ENCODE measurements around the gene CDHR1. TPM values are rescaled to one million over a fixed set of nuclear protein-coding genes. Genes with fewer than 3 reads are reported as not detected.

The CDHR1 gene
- total and polyA plus RNA-seq, 10 of the 15 experiments (the other 5 are each of a cell fraction or from before 2014, with no cell fraction given), result 0.17 to 3.0 (median 0.34) TPM

DNA sequence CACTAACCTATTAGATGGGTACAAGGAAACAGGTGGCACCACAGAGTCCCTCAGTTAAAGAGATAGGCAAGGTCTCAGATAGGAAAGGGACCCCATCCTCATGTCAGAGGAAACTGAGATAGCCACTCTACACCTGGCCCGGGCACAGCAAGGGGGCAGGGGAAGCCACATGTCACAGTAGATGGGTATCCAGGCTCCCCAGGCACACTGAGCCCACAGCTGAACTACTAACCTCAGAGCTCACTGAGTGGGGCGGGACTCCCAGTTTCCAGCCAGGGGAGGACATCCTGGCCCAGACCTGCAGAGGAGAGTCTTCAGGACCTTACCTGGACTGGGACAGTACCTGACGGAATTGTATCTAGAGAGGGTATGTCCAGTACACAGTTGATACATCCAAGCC, 3.7 kb upstream of the CDHR1 start:
- POLR2A ChIA-PET, result no interaction called here
- CTCF ChIA-PET, result interaction anchor here (1.1 to 28.3 kb wide), 2 partner anchors 14 to 32 kb away, joined by 3 to 788 read pairs; no protein-coding TSS in a partner anchor
- no peak overlapping the region for H3K4me3 ChIP-seq
- in situ Hi-C loops (cut with MboI), result no loop called here
- no peak overlapping the region for H2AFZ ChIP-seq (ENCODE audit: control insufficient read depth, low read depth, low read length)
- H3K36me3 ChIP-seq (ENCODE audit: control insufficient read depth in 2 of 2, insufficient read depth in 2 of 2, low read length in 1 of 2), result no peaks in the 10 kb centered on the region
- peaks cover 3% of the 10 kb centered on the region for H3K4me1 ChIP-seq (ENCODE audit: control insufficient read depth, insufficient read depth, low read length)
- peaks cover under 1% of the 10 kb centered on the region for H4K20me1 ChIP-seq (ENCODE audit: control insufficient read depth, insufficient read depth)
- H3K9me3 ChIP-seq (replicated peaks; ENCODE audit: control insufficient read depth, insufficient read depth, low read length), result no peaks in the 10 kb centered on the region
- H3K27ac ChIP-seq (ENCODE audit: control insufficient read depth, insufficient read depth), result no peak overlapping the region
- intact Hi-C loops (cut with micrococcal nuclease; ENCODE audit: unreplicated experiment), result no loop called here
- DNase-seq (ENCODE audit: low read depth, low spot score) (no peak), FAIRE-seq (no peak), ATAC-seq (no peak)
- H3K4me2 ChIP-seq (ENCODE audit: control insufficient read depth, insufficient read depth), result no peak overlapping the region
- H3K9ac ChIP-seq (ENCODE audit: control insufficient read depth, insufficient read depth, low read length), result no peak overlapping the region
- H3K27me3 ChIP-seq (replicated peaks in 1 of 2; ENCODE audit: control insufficient read depth in 2 of 2, insufficient read depth in 2 of 2, low read length in 1 of 2), result peaks cover 16 to 24% of the 10 kb centered on the region in 2 experiments
- TF ChIP-seq, protein P1, sequence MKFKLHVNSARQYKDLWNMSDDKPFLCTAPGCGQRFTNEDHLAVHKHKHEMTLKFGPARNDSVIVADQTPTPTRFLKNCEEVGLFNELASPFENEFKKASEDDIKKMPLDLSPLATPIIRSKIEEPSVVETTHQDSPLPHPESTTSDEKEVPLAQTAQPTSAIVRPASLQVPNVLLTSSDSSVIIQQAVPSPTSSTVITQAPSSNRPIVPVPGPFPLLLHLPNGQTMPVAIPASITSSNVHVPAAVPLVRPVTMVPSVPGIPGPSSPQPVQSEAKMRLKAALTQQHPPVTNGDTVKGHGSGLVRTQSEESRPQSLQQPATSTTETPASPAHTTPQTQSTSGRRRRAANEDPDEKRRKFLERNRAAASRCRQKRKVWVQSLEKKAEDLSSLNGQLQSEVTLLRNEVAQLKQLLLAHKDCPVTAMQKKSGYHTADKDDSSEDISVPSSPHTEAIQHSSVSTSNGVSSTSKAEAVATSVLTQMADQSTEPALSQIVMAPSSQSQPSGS (IDR thresholded peaks at IDR 0.05; ENCODE audit: low read length), result no peak
- TF ChIP-seq MXI1 (IDR thresholded peaks at IDR 0.05; ENCODE audit: low read depth, low read length) (no peak), POLR2AphosphoS5 (IDR thresholded peaks at IDR 0.05; ENCODE audit: low read length) (no peak), TCF3 (IDR thresholded peaks at IDR 0.05; ENCODE audit: borderline replicate concordance, insufficient read depth, low read depth, low read length) (no peak), SPI1 (IDR thresholded peaks at IDR 0.05; ENCODE audit: borderline replicate concordance, insufficient read depth, low read depth, low read length) (no peak), ASH2L (IDR thresholded peaks at IDR 0.05; ENCODE audit: borderline replicate concordance, low read depth) (no peak), ZSCAN29 (IDR thresholded peaks at IDR 0.05) (no peak), CHD1 (IDR thresholded peaks at IDR 0.05; ENCODE audit: low read depth, low read length) (no peak), NR2C1 (IDR thresholded peaks at IDR 0.05) (no peak), HDGF (IDR thresholded peaks at IDR 0.05) (no peak), ZNF217 (IDR thresholded peaks at IDR 0.05) (no peak), ESRRA (IDR thresholded peaks at IDR 0.05; ENCODE audit: low read length) (no peak)
- TF ChIP-seq, protein P2, sequence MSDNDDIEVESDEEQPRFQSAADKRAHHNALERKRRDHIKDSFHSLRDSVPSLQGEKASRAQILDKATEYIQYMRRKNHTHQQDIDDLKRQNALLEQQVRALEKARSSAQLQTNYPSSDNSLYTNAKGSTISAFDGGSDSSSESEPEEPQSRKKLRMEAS (IDR thresholded peaks at IDR 0.05; ENCODE audit: low read depth, low read length), result no peak
- TF ChIP-seq, protein P3, sequence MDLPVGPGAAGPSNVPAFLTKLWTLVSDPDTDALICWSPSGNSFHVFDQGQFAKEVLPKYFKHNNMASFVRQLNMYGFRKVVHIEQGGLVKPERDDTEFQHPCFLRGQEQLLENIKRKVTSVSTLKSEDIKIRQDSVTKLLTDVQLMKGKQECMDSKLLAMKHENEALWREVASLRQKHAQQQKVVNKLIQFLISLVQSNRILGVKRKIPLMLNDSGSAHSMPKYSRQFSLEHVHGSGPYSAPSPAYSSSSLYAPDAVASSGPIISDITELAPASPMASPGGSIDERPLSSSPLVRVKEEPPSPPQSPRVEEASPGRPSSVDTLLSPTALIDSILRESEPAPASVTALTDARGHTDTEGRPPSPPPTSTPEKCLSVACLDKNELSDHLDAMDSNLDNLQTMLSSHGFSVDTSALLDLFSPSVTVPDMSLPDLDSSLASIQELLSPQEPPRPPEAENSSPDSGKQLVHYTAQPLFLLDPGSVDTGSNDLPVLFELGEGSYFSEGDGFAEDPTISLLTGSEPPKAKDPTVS (IDR thresholded peaks at IDR 0.05; ENCODE audit: low read depth, low read length), result no peak
- H3K79me2 ChIP-seq (ENCODE audit: control insufficient read depth, insufficient read depth, low read length), result no peaks in the 10 kb centered on the region
- WGBS (ENCODE audit: insufficient coverage, insufficient replicate concordance, low lambda C conversion rate, missing lambda C conversion rate), result 38% methylated on average over 3 of the region's 3 CpGs
- SMC1A ChIA-PET (ENCODE audit: uncharacterized antibody, unreplicated experiment), result interaction anchor here (2.1 kb wide), 2 partner anchors 26 to 43 kb away, joined by 5 to 7 read pairs; no protein-coding TSS in a partner anchor
- RAD21 ChIA-PET (ENCODE audit: unreplicated experiment), result no interaction called here
- no TSS peak for BruUV-seq (replicated peaks)
